Nephron progenitor cell (in vitro differentiated cells): ENCODE measurements around the gene PRPF40A.

ENCODE experiments used
- DNase-seq: peaks from one replicate; pipeline ENCODE4 v3.0.0; 2021
- H3K27ac Mint-ChIP-seq: 2 replicates; pipeline ENCODE4 v1.8.0; 2021; ENCODE audit warnings: mild to moderate bottlenecking, moderate library complexity, mixed read lengths
- H3K27me3 Mint-ChIP-seq: 2 replicates; pipeline ENCODE4 v1.8.0; 2021; ENCODE audit warnings: mild to moderate bottlenecking, low read depth, mixed read lengths; ENCODE audit not compliant: poor library complexity
- H3K36me3 Mint-ChIP-seq: 2 replicates; pipeline ENCODE4 v1.8.0; 2021; ENCODE audit warnings: low read depth, mixed read lengths
- H3K4me1 Mint-ChIP-seq: 2 replicates; pipeline ENCODE4 v1.8.0; 2021; ENCODE audit warnings: mixed read lengths
- H3K4me3 Mint-ChIP-seq: 2 replicates; pipeline ENCODE4 v1.8.0; 2021; ENCODE audit warnings: mild to moderate bottlenecking, moderate library complexity, mixed read lengths
- H3K9me3 Mint-ChIP-seq: 2 replicates; pipeline ENCODE4 v1.8.0; 2021; ENCODE audit warnings: mild to moderate bottlenecking, moderate library complexity, mixed read lengths
- CTCF ChIP-seq: fragments of 200-600 bp; sonication (generic); IDR thresholded peaks from 2 replicates; pipeline ENCODE4 v1.5.0; 2021; ENCODE audit warnings: antibody characterized with exemption

The PRPF40A gene

GRCh38 chr2:152693033-152693432 is 24.2 kb downstream of the PRPF40A start:
- peaks cover 30% of the 10 kb centered on the region for H3K36me3 Mint-ChIP-seq
- no peak for TF ChIP-seq CTCF

GRCh38 chr2:152686321-152686720 is 30.9 kb downstream of the PRPF40A start:
- no peak overlapping the region for H3K4me3 Mint-ChIP-seq
- DNase-seq, result no peak
- no peaks in the 10 kb centered on the region for H3K27me3 Mint-ChIP-seq
- H3K4me1 Mint-ChIP-seq, result no peaks in the 10 kb centered on the region
- peaks cover 82% of the 10 kb centered on the region for H3K36me3 Mint-ChIP-seq
- no peak overlapping the region for H3K27ac Mint-ChIP-seq
- TF ChIP-seq CTCF, result no peak
- peaks cover 21% of the 10 kb centered on the region for H3K9me3 Mint-ChIP-seq

More at GRCh38 chr2:152693033-152693432, 24.2 kb downstream of the PRPF40A start:
- H3K9me3 Mint-ChIP-seq, result no peaks in the 10 kb centered on the region
- no peaks in the 10 kb centered on the region for H3K27me3 Mint-ChIP-seq
- H3K4me3 Mint-ChIP-seq, result no peak overlapping the region
- DNase-seq, result no peak
- no peaks in the 10 kb centered on the region for H3K4me1 Mint-ChIP-seq
- no peak overlapping the region for H3K27ac Mint-ChIP-seq

- no peak overlapping the region for H3K27ac Mint-ChIP-seq
- DNase-seq, result no peak
- no peaks in the 10 kb centered on the region for H3K27me3 Mint-ChIP-seq
- TF ChIP-seq CTCF, result no peak
- H3K9me3 Mint-ChIP-seq, result peaks cover 21% of the 10 kb centered on the region
- H3K36me3 Mint-ChIP-seq, result peaks cover 83% of the 10 kb centered on the region
- no peak overlapping the region for H3K4me3 Mint-ChIP-seq
- H3K4me1 Mint-ChIP-seq, result no peaks in the 10 kb centered on the region
Measured at GRCh38 chr2:152683400-152683799, 33.9 kb downstream of the PRPF40A start.

- H3K27ac Mint-ChIP-seq, result no peak overlapping the region
- peaks cover 76% of the 10 kb centered on the region for H3K36me3 Mint-ChIP-seq
Measured at GRCh38 chr2:152682663-152683062, 34.6 kb downstream of the PRPF40A start.

GRCh38 chr2:152678808-152679207 is 38.5 kb downstream of the PRPF40A start:
- TF ChIP-seq CTCF, result no peak
- no peak overlapping the region for H3K4me3 Mint-ChIP-seq
- H3K27me3 Mint-ChIP-seq, result no peaks in the 10 kb centered on the region
- H3K27ac Mint-ChIP-seq, result no peak overlapping the region
- DNase-seq, result no peak
- no peaks in the 10 kb centered on the region for H3K4me1 Mint-ChIP-seq
- peaks cover 67% of the 10 kb centered on the region for H3K36me3 Mint-ChIP-seq
- H3K9me3 Mint-ChIP-seq, result peaks cover 7% of the 10 kb centered on the region

More at GRCh38 chr2:152682663-152683062, 34.6 kb downstream of the PRPF40A start:
- DNase-seq, result peak; percentile 5
- Mint-ChIP-seq H3K27me3 (no peaks in the 10 kb centered on the region), H3K4me3 (no peak overlapping the region), H3K4me1 (no peaks in the 10 kb centered on the region), H3K9me3 (peaks cover 21% of the 10 kb centered on the region)
- TF ChIP-seq CTCF, result no peak

- no peak overlapping the region for H3K27ac Mint-ChIP-seq
- H3K4me3 Mint-ChIP-seq, result no peak overlapping the region
- DNase-seq, result no peak
- no peaks in the 10 kb centered on the region for H3K9me3 Mint-ChIP-seq
- H3K27me3 Mint-ChIP-seq, result no peaks in the 10 kb centered on the region
- H3K4me1 Mint-ChIP-seq, result no peaks in the 10 kb centered on the region
- H3K36me3 Mint-ChIP-seq, result peaks cover 65% of the 10 kb centered on the region
- no peak for TF ChIP-seq CTCF
Measured at GRCh38 chr2:152676461-152676860, 40.8 kb downstream of the PRPF40A start.
